ENCODE results near the gene NKX2-2.

The NKX2-2 gene

GRCh38 chr20:21521596-21522480 lies 8.0 kb upstream of the NKX2-2 start:
- DNase-seq (ENCODE audit: low read depth, low spot score), result no peak

DNA sequence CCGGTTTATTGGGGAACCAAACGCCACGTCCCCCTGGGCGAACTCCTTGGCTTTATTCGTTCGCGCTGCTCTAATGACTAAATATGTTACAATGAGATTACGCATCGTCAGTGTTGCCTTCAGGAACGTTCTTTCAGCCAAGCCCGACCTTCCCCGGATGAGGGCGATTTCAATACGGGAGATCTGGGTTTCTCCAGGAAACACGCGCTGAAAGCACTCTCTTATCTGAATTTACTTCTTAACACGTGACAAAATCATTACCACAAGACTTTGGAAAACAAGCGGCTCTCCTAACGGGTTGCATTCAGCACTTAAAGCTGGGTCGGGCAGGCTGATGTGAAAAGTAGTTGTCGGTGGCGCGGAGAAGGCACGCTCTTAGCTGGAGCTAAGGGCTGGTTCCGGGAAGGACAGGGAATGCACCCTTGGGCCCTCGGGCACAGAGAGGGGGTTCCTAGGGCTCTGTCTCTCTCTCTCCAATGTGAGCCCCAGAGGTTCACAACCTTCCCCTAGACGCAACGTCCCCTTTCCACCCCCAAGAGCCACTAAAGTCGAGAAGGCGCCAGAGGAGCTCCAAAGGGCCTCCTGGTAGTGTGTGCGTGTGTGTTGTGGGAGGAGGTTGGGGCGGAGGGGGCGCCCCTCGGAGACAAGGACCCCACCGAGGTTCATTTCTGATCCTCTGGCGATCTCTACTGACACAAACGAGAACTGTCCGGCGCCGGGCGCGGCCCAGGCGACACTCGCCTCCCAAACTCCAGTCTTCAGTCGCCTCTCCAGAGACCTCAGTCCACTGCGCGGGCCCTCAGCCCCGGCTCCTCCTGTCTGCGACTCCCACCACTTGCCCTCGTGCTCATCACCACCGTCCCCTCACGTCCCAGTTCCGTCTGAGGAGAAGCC lies 7.1 kb upstream of the NKX2-2 start:
- DNase-seq (ENCODE audit: low read depth, low spot score), result no peak

GRCh38 chr20:21519136-21519584 lies 5.3 kb upstream of the NKX2-2 start:
- DNase-seq (ENCODE audit: low read depth, low spot score), result no peak

DNA sequence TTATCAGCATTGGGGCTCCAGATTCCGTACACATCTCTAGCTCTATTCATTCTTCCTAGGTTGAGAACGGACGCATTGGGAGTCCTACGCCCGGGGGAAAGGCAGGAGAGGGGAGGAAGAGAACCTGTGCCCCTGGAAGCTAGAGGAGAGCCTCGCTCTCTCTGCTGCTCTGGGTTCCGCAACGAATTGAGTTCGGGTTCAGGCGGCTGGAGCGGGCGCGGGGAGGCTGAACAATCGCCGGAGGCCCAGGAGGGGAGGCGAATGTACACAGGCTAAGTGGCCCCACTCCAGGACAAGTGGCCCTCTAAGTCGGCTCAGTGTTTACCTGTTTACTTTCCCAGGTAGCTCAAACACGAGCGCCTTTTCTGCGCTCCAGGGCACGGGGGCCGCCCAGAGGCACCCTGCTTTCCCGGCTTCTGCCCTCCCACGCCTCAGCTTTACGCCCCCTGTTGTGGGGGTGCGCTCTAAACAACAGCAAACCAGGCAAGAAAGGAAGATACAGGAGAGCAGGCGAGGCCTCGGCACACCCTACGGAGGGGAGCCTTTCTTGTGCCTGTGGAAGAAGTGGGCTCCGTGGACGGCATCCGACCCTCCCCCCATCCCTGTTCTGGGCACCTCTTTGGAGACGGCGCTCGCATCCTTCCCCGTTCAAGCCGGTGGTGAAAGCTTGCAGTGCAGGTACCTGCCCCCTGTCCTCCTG lies 4.6 kb upstream of the NKX2-2 start:
- no peak for DNase-seq (ENCODE audit: low read depth, low spot score)

DNA sequence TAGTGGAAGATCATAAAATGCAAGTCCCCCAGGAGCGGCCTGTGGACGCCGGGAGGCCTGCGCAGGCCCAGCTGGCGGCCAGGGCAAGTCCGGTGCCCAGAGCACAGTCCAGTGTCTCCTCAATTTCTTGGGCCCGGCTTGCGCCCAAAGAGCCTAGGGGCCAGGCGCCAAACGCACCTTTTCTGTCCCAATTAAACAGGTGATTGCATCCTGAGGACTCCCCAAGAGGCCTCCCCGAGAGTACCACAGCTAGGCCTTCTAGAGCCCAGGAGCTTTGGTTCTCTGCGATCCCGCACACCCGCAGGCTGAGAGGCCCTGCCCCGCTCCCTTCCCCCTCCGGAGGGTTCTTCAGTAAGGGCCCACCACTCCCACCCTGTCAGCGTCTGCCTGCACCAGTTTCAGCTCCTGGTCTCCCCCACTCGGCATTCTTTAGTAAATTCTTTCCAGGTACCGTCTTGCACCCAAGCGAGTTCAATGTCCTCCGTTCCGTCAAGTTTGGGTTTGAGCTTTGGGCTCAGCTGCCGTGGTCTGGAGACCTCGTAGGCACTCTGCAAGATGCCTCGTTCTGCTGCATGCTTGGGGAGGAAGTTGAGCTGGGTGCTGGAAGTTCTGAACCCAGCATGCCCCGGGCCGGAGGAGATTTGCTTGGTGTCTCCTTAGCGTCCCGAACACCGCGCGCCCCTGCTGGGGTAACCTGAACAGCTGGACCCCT lies 3.9 kb upstream of the NKX2-2 start:
- DNase-seq (ENCODE audit: low read depth, low spot score), result no peak

- no peak for DNase-seq (ENCODE audit: low read depth, low spot score)
Observed at GRCh38 chr20:21516861-21517565, 3.1 kb upstream of the NKX2-2 start.

DNA sequence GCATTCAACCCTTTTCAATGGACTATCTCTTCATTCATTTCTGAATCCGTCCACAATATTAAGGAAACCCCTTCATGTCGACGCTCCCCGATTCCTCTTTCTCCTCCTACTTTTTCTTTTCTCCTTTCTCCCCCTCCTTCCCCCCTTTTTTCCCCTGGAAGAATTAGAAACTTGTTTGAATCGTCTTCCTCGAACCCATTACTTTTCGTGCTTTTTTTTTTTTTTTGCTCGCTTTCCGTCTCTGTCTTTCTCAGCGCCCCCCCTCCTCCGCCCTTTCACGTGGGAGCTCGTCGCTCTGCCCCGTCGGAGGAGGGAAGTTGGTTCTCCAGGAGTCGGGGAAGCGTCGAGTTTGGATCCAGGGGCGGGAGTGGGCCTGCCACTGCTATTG lies 2.3 kb upstream of the NKX2-2 start:
- no peak for DNase-seq (ENCODE audit: low read depth, low spot score)

DNA sequence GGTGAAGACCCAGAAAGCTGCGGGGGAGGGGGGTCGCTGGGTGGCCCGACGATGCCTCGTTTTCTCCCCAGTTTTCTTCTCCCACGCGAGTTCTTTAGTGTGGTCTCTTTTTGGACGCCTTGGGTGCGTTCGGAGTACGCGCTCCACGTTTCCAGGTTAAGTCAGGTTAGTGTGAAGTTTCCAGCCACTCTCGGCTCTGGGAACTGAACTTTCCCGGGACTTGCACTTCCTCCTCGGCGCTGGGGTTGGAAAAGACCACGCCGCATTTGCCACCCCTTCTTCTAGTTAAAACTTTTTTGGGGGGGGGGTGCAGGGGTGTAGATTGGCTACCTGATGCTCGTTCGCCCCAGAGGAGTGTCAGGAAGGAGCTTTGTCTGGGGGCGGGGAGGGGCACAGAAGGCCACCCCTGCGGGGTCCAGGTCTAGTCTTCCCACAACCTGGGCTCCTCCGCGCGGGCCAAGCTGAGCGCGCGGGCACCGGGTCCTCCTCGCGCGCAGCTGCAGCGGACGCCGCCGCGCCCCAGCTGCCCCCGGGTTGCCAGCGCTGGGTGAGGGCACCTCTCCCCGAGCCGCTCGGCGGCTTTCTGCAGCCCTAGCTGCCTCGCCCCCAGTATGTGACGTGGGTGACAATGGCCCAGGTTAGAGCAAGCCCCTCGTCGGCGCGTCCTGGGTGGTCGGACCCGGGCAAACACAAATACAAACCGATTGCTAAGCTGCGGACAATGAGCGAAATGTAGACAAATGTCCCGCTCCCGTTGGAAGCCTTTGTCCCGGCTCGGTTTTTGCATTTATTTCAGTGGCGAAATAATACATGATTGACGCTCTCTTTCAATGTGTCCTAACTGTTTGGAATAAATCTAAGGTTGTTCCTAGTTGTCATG lies 1.7 kb upstream of the NKX2-2 start:
- DNase-seq (ENCODE audit: low read depth, low spot score), result no peak

DNA sequence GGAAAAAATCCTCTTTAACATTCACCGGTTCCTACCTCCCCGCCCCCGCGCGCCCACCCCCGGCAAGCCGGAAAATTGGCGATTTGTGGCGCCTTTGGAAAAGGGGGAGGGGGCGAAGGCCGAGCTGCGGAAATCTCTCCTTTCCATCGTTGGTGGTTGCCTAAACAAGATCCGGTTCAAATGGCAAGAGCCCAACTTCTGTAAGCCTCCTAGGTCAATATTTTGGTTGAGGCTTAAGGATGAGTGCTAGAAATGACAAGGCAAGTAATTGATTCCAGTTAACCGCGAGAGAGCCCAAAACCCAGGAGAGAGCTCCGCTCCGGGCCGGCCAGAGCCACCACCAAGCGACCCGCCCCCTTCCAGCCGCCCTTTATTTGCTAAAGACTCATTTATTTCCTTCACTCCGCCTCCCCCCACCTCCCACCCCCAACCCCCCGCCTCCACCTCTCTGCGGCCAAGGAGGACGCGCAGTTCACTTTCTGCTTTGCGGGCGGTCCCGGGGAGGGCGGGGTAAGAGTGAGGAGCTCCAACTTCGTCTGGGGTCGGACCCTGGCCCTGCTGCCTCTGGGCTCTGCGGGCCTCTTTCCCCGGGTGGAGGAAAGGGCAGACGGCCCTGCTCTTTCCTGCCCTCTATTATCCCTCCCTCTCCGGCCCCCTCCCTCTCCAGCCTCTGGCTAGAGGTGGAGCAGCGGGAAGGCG lies 838 bp upstream of the NKX2-2 start:
- DNase-seq (ENCODE audit: low read depth, low spot score), result no peak

DNA sequence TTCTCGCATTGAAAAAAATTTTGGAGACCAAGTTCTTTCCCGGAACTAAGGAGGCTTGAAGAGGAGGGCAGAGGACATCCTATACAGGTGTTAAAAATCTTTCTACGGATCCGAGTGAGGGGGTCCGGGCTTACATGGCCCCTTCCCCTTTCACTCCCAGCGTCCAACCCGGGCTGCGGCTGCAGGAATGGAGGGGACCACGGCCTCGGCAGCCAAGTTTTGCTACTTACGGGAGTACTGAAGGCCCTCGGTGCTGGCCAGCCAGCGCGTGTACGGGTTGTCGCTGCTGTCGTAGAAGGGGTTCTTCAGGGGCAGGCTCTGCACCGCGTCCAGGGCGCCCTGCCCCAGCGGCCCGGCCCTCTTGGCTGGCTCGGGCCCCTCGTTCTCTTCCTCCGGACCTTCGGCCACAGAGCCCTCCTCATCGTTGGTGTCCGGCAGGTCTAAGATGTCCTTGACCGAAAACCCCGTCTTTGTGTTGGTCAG lies 642 bp downstream of the NKX2-2 start:
- DNase-seq (ENCODE audit: low read depth, low spot score), result no peak

- no peak for DNase-seq (ENCODE audit: low read depth, low spot score)
Observed at GRCh38 chr20:21512634-21513180, 1.2 kb downstream of the NKX2-2 start.

DNA sequence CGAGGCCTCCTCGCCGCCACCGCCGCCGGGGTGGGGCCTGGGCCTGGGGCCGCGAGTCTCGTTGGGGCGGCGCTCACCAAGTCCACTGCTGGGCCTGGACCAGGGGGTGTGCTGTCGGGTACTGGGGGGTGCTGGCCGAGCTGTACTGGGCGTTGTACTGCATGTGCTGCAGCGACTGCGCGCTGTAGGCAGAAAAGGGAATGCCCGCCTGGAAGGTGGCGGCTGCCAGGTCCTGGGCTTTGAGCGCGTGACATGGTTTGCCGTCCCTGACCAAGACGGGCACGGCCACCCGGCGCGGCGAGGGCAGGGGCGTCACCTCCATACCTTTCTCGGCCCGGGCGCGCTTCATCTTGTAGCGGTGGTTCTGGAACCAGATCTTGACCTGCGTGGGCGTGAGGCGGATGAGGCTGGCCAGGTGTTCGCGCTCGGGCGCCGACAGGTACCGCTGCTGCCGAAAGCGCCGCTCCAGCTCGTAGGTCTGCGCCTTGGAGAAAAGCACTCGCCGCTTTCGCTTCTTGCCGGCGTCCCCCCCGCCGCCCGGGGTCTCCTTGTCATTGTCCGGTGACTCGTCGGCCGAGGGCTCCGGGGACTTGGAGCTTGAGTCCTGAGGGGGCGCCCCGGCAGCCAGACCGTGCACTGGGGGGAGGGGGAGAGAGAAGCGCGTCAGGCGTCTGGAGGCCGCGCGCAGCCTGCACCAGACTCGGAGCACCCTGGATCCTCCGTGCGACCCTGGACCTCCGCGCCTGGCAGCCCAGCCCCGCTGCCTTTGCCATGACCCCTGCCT lies 1.8 kb downstream of the NKX2-2 start:
- DNase-seq (ENCODE audit: low read depth, low spot score), result no peak

DNA sequence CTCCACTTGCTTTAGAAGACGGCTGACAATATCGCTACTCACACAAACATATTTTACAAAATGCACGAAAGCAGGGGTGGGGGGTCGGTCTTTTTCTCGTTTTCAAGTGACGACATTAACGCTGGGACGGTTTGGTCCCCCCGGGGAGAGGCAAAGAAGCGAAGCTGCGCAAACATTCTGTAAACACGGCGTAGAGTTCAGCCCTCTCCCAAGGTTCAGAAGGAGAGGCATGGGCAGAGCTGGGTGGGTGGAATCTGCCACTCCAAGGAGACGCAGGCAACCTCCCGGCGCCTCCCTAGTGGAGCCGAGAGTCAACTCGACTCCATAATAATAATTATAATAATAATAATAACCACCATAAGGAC lies 2.4 kb downstream of the NKX2-2 start:
- DNase-seq (ENCODE audit: low read depth, low spot score), result no peak

DNA sequence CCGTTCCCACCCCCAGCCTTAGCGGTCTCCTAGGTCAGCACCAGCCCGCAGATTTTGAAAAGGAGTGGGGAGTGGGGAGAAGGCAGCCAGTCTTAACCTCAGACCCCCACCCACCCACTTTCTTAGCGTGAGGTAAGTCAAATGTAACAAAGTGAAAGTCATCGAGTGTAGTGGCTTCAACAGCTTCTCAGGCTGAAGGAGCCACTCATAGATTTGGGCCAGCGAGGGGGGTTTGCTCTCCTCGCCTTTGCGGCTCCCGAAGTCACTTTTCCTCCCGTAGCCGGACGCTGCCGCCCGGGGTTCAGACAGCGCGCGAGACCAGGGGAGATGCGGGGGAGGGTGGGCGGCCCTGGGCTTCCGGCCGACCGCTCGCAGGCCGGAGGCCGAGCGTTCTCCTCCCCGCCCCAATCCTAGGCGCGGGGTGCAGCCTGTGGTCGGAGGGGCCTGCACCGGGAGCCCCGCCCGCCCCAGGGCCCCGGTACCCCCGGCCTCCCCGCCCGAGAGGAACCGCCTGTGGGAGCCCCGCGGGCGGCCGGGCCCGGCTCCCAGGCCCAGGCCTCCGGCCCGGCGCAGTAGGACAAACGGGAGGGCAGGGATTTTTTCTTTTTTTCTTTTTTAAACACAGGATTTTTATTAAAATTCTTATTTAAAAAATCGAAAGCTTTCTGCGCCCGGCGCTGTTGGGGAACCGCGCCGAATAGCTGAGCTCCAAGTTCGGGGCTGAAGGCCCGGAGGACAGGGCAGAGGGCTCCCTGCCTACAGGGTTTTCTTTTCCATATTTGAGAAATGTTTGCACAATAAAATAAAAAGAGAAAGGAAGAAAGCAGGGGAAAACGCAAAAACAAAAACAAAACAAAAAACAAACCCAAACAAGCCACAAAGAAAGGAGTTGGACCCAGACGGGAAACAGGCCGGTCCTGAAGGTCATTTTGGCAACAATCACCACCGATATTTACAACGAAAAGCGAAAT lies 3.2 kb downstream of the NKX2-2 start:
- no peak for DNase-seq (ENCODE audit: low read depth, low spot score)

DNA sequence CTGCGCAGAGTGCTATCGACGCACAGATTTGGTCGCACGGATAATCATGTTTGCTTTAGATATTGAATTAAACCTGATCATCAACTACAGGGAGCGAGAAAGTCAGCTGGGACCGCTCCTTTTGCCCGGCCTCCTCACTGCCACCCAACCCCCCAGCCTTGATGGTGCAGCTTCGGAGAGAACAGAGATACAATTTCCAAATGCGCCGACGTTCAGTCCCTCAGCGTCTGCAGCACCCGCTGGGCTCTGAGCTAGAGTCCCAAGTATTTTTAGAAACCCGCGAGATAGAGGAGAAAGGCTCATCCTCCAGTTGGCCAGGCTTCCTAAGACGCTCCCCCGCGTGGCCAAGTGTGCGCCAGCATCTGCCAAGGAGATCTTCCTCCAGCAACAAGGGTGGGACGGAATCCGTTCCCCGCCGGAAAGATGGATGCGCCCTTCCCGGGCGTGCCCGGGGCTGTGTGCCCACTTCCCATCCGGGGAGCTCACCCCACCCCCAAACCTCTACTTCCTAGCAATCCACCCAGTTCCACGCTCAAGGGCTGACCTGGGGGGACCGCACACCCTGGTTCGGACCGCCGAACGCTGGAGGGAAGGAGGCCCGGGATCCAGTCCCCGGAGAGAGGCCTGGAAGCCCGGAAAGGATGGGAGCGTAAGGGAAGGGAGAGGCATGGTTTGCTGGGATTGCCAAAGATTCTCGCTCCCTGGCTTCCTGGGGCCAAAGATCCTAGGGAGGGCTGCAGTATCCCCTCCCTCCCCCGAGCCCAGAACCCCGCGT lies 4.1 kb downstream of the NKX2-2 start:
- DNase-seq (ENCODE audit: low read depth, low spot score), result no peak

DNA sequence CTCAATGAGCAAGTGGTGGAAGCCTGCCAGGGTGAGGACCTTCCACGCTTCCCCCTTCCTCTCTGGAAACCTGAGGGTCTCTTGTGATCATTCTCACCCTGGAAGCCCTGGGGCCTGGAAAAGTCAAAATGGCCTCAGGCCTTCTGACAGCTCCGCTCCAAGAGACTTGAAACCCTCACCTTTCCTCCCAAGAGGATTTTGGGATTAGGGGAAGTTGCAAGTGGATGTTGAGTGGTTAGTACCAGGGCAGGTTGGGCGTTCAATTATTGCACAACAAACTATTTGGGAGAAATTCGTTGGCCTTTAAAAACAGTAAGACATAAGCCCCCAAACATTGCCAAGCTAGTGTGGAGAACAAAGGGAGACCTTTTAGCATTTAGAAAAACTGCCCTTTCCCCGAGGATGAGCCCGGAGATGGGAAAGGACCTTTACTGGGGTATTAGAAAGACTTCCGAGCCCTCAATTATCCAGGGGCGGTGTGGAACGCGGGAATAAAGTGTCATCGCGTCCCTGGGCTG lies 4.7 kb downstream of the NKX2-2 start:
- no peak for DNase-seq (ENCODE audit: low read depth, low spot score)

Measured in activated CD4-positive, CD25-positive, alpha-beta regulatory T cell treated with anti-CD3 and anti-CD28 coated beads, Interleukin-2, amount 50 U/mL, for 16 hours (primary cell).